ENCODE results near the gene TET3.

The TET3 gene

DNA sequence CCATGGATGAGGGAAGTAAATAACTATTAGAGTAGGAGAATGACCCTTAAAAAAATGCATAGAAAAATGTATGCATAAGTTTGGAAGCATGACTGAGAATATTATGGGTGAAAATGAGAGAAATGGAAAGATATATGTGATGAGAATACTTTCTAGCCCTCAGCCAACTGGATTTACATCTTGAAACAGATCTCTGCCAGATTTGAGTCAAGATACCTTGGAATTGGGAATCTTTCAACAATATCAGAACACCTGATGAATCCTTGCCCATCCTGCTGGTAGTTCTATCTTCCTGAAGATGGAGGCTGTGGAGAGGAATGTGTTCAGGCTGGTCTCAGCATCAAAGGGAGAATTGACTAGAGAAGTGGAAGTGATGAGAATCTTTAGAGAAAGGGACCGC, 5.8 kb downstream of the TET3 start:
- H3K9me3 ChIP-seq (ENCODE audit: control insufficient read depth, low read length): no peaks in the 10 kb centered on the region
- H3K18ac ChIP-seq (ENCODE audit: low read depth in 1 of 2, low read length in 2 of 2): no peak overlapping the region
- 97% methylated on average over 1 of the region's 1 CpG for WGBS
- H4K8ac ChIP-seq (ENCODE audit: low read length): no peak overlapping the region
- H3K4ac ChIP-seq (ENCODE audit: low read depth in 1 of 2, low read length in 2 of 2): no peak overlapping the region
- no peak overlapping the region for H4K91ac ChIP-seq (ENCODE audit: low read length)
- H2BK5ac ChIP-seq (ENCODE audit: low read depth, low read length, poor library complexity, severe bottlenecking): no peak overlapping the region
- H3K27me3 ChIP-seq (ENCODE audit: control insufficient read depth in 1 of 2, insufficient read depth in 1 of 2, low read length in 2 of 2): peaks cover 0 to 22% of the 10 kb centered on the region in 2 experiments
- no peak for DNase-seq
- no peak overlapping the region for H3K4me2 ChIP-seq (ENCODE audit: low read length, poor library complexity, severe bottlenecking)
- no peak overlapping the region for H2BK12ac ChIP-seq (ENCODE audit: low read length in 2 of 2)
- no peak overlapping the region for H3K23ac ChIP-seq (ENCODE audit: low read length in 2 of 2)
- no peak overlapping the region for H3K9ac ChIP-seq (ENCODE audit: low read length)
- H2AK5ac ChIP-seq (ENCODE audit: low read length, severe bottlenecking): no peak overlapping the region
- no peak overlapping the region for H2BK120ac ChIP-seq (ENCODE audit: low read depth, low read length)
- H3K14ac ChIP-seq (ENCODE audit: low read length in 2 of 2): no peak overlapping the region
- no peak overlapping the region for H3K27ac ChIP-seq (ENCODE audit: low read length, poor library complexity, severe bottlenecking)
- peaks cover 0 to 11% of the 10 kb centered on the region in 2 experiments for H3K36me3 ChIP-seq (ENCODE audit: control insufficient read depth in 1 of 2, insufficient read depth in 2 of 2, low read depth in 1 of 2, low read length in 2 of 2)
- H2AFZ ChIP-seq (ENCODE audit: low read depth, low read length): no peak overlapping the region
- peaks cover 53% of the 10 kb centered on the region for H3K79me1 ChIP-seq (replicated peaks; ENCODE audit: low read length, poor library complexity, severe bottlenecking)
- peaks cover 25% of the 10 kb centered on the region for H3K4me1 ChIP-seq (ENCODE audit: control insufficient read depth, insufficient read depth, low read depth, low read length)
- H2BK15ac ChIP-seq (ENCODE audit: low read depth, poor library complexity, severe bottlenecking): no peak overlapping the region
- H3K4me3 ChIP-seq (ENCODE audit: insufficient read depth in 1 of 2, low read depth in 1 of 2, low read length in 2 of 2): no peak overlapping the region

DNA sequence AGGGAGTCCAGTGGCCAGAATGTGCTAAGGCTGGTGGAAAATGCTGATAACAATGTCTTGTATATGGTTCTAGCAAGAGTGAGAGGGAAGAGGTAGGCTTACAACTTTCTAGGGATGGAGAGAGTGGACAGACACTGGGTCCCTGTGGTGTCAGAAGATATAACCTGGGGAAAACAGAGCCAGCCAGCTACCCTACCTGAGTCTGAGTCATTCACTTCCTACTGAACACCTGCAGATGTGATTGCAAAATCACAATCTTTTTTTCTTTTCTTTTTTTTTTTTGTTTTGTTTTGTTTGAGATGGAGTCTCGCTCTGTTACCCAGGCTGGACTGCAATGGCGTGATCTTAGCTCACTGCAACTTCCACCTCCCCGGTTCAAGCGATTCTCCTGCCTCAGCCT, 7.3 kb downstream of the TET3 start:
- Histone ChIP-seq H2BK12ac (ENCODE audit: low read length in 2 of 2) (no peak overlapping the region), H3K36me3 (ENCODE audit: control insufficient read depth in 1 of 2, insufficient read depth in 2 of 2, low read depth in 1 of 2, low read length in 2 of 2) (peaks cover 0 to 15% of the 10 kb centered on the region in 2 experiments), H3K4me3 (ENCODE audit: insufficient read depth in 1 of 2, low read depth in 1 of 2, low read length in 2 of 2) (no peak overlapping the region), H4K8ac (ENCODE audit: low read length) (no peak overlapping the region), H2BK120ac (ENCODE audit: low read depth, low read length) (no peak overlapping the region), H3K14ac (ENCODE audit: low read length in 2 of 2) (no peak overlapping the region), H3K4ac (ENCODE audit: low read depth in 1 of 2, low read length in 2 of 2) (no peak overlapping the region), H2BK15ac (ENCODE audit: low read depth, poor library complexity, severe bottlenecking) (no peak overlapping the region), H4K91ac (ENCODE audit: low read length) (no peak overlapping the region), H3K79me1 (replicated peaks; ENCODE audit: low read length, poor library complexity, severe bottlenecking) (peaks cover 54% of the 10 kb centered on the region), H3K4me1 (ENCODE audit: control insufficient read depth, insufficient read depth, low read depth, low read length) (peaks cover 19% of the 10 kb centered on the region), H2AFZ (ENCODE audit: low read depth, low read length) (no peak overlapping the region), H3K18ac (ENCODE audit: low read depth in 1 of 2, low read length in 2 of 2) (no peak overlapping the region), H3K27ac (ENCODE audit: low read length, poor library complexity, severe bottlenecking) (no peak overlapping the region), H3K9me3 (ENCODE audit: control insufficient read depth, low read length) (no peaks in the 10 kb centered on the region), H3K23ac (ENCODE audit: low read length in 2 of 2) (no peak overlapping the region), H3K4me2 (ENCODE audit: low read length, poor library complexity, severe bottlenecking) (no peak overlapping the region), H2AK5ac (ENCODE audit: low read length, severe bottlenecking) (no peak overlapping the region), H3K27me3 (ENCODE audit: control insufficient read depth in 1 of 2, insufficient read depth in 1 of 2, low read length in 2 of 2) (peaks cover 0 to 14% of the 10 kb centered on the region in 2 experiments), H2BK5ac (ENCODE audit: low read depth, low read length, poor library complexity, severe bottlenecking) (no peak overlapping the region), H3K9ac (ENCODE audit: low read length) (no peak overlapping the region)
- DNase-seq: no peak
- 100% methylated on average over 4 of the region's 4 CpGs for WGBS

DNA sequence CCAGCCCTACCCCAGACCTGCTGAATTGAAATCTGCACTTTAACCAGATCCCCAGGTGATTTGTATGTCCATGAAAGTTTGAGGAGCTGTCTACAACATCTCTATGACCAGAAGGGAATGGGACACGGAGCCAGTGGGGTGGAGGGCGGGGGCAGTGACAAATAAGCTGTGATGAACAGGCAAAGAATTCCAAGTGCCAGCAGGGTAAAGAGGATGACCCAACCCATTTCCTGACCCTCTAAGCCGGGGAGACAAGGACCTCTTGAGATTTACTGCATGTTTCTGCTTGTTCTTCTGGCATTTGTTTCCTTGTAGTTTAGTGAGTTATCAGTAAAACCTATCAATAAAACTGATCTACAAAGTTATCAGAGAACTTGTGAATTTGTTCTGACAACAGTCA, 8.7 kb downstream of the TET3 start:
- Histone ChIP-seq H3K4ac (ENCODE audit: low read depth in 1 of 2, low read length in 2 of 2) (no peak overlapping the region), H4K91ac (ENCODE audit: low read length) (no peak overlapping the region), H2BK5ac (ENCODE audit: low read depth, low read length, poor library complexity, severe bottlenecking) (no peak overlapping the region), H3K27me3 (ENCODE audit: control insufficient read depth in 1 of 2, insufficient read depth in 1 of 2, low read length in 2 of 2) (peaks cover 0 to 10% of the 10 kb centered on the region in 2 experiments), H2BK15ac (ENCODE audit: low read depth, poor library complexity, severe bottlenecking) (no peak overlapping the region), H3K27ac (ENCODE audit: low read length, poor library complexity, severe bottlenecking) (no peak overlapping the region), H3K9me3 (ENCODE audit: control insufficient read depth, low read length) (no peaks in the 10 kb centered on the region), H3K79me1 (replicated peaks; ENCODE audit: low read length, poor library complexity, severe bottlenecking) (peaks cover 52% of the 10 kb centered on the region), H4K8ac (ENCODE audit: low read length) (no peak overlapping the region), H3K9ac (ENCODE audit: low read length) (no peak overlapping the region), H3K23ac (ENCODE audit: low read length in 2 of 2) (no peak overlapping the region), H3K4me1 (ENCODE audit: control insufficient read depth, insufficient read depth, low read depth, low read length) (peaks cover 7% of the 10 kb centered on the region), H2AFZ (ENCODE audit: low read depth, low read length) (no peak overlapping the region), H3K36me3 (ENCODE audit: control insufficient read depth in 1 of 2, insufficient read depth in 2 of 2, low read depth in 1 of 2, low read length in 2 of 2) (peaks cover 0 to 10% of the 10 kb centered on the region in 2 experiments), H2AK5ac (ENCODE audit: low read length, severe bottlenecking) (no peak overlapping the region), H2BK12ac (ENCODE audit: low read length in 2 of 2) (no peak overlapping the region), H3K4me3 (ENCODE audit: insufficient read depth in 1 of 2, low read depth in 1 of 2, low read length in 2 of 2) (no peak overlapping the region), H2BK120ac (ENCODE audit: low read depth, low read length) (no peak overlapping the region), H3K4me2 (ENCODE audit: low read length, poor library complexity, severe bottlenecking) (no peak overlapping the region), H3K18ac (ENCODE audit: low read depth in 1 of 2, low read length in 2 of 2) (no peak overlapping the region), H3K14ac (ENCODE audit: low read length in 2 of 2) (no peak overlapping the region)
- 14% methylated on average over 2 of the region's 3 CpGs for WGBS
- DNase-seq: no peak

DNA sequence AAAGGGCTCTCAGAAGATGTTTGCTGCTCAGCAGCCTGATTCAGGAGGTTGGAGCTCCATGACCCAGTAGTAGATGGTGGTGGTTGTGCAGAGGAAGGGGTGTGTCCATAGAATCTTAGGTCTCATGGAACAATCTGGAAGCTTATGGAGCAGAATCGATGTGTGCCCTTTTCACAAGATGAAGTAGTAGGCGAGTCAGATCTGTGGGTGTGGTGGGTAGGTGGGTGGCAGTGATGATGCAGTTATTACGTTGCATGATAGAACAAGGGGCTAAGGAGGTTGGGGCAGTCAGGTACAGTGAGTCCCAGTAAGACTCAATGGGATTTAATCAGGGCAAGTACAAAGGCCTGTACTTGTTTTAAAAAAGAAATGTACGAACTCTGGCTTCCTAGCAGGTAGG, 9.1 kb downstream of the TET3 start:
- DNase-seq: no peak
- peaks cover 6% of the 10 kb centered on the region for H3K4me1 ChIP-seq (ENCODE audit: control insufficient read depth, insufficient read depth, low read depth, low read length)
- WGBS: 88% methylated on average over 4 of the region's 4 CpGs

More for the DNA sequence above, 9.1 kb downstream of the TET3 start:
- H4K8ac ChIP-seq (ENCODE audit: low read length): no peak overlapping the region
- H3K27me3 ChIP-seq (ENCODE audit: control insufficient read depth in 1 of 2, insufficient read depth in 1 of 2, low read length in 2 of 2): peaks cover 0 to 11% of the 10 kb centered on the region in 2 experiments
- H2BK15ac ChIP-seq (ENCODE audit: low read depth, poor library complexity, severe bottlenecking): no peak overlapping the region
- no peak overlapping the region for H2AFZ ChIP-seq (ENCODE audit: low read depth, low read length)
- H3K27ac ChIP-seq (ENCODE audit: low read length, poor library complexity, severe bottlenecking): no peak overlapping the region
- no peak overlapping the region for H3K4me3 ChIP-seq (ENCODE audit: insufficient read depth in 1 of 2, low read depth in 1 of 2, low read length in 2 of 2)
- no peak overlapping the region for H2BK120ac ChIP-seq (ENCODE audit: low read depth, low read length)
- no peak overlapping the region for H4K91ac ChIP-seq (ENCODE audit: low read length)
- peaks cover 0 to 10% of the 10 kb centered on the region in 2 experiments for H3K36me3 ChIP-seq (ENCODE audit: control insufficient read depth in 1 of 2, insufficient read depth in 2 of 2, low read depth in 1 of 2, low read length in 2 of 2)
- no peak overlapping the region for H3K4me2 ChIP-seq (ENCODE audit: low read length, poor library complexity, severe bottlenecking)
- no peak overlapping the region for H3K4ac ChIP-seq (ENCODE audit: low read depth in 1 of 2, low read length in 2 of 2)
- H2AK5ac ChIP-seq (ENCODE audit: low read length, severe bottlenecking): no peak overlapping the region
- no peak overlapping the region for H3K14ac ChIP-seq (ENCODE audit: low read length in 2 of 2)
- no peak overlapping the region for H3K9ac ChIP-seq (ENCODE audit: low read length)
- H3K79me1 ChIP-seq (replicated peaks; ENCODE audit: low read length, poor library complexity, severe bottlenecking): peaks cover 55% of the 10 kb centered on the region
- H3K18ac ChIP-seq (ENCODE audit: low read depth in 1 of 2, low read length in 2 of 2): no peak overlapping the region
- H3K9me3 ChIP-seq (ENCODE audit: control insufficient read depth, low read length): no peaks in the 10 kb centered on the region
- H2BK5ac ChIP-seq (ENCODE audit: low read depth, low read length, poor library complexity, severe bottlenecking): no peak overlapping the region
- no peak overlapping the region for H2BK12ac ChIP-seq (ENCODE audit: low read length in 2 of 2)
- H3K23ac ChIP-seq (ENCODE audit: low read length in 2 of 2): no peak overlapping the region

Data from mesenchymal stem cell (in vitro differentiated cells and primary cell).